Hepatocyte (in vitro differentiated cells): Measurements from ENCODE around the gene C16orf96. TPM values are rescaled to one million over a fixed set of nuclear protein-coding genes. Genes with fewer than 3 reads are reported as not detected.

Source experiments
- DNase-seq: peaks from one replicate; pipeline ENCODE4 v3.0.0-alpha.2; 2016; ENCODE audit warnings: low spot score
- H2AFZ ChIP-seq: fragments of 200-600 bp; sonication (generic); 2 replicates; pipeline ENCODE4 v1.6.0; 2016; ENCODE audit warnings: antibody characterized with exemption, mild to moderate bottlenecking
- H3K27ac ChIP-seq: fragments of 200-600 bp; sonication (generic); 2 replicates; pipeline ENCODE4 v1.5.1; 2016; ENCODE audit warnings: mild to moderate bottlenecking
- H3K27me3 ChIP-seq: fragments of 200-600 bp; sonication (generic); 2 replicates; pipeline ENCODE4 v1.6.1; 2016
- H3K36me3 ChIP-seq: fragments of 200-600 bp; sonication (generic); replicated peaks from 2 replicates; pipeline ENCODE4 v1.5.1; 2016; ENCODE audit warnings: low read depth; ENCODE audit not compliant: insufficient read depth
- H3K4me1 ChIP-seq: fragments of 200-600 bp; sonication (generic); 2 replicates; pipeline ENCODE4 v1.5.1; 2016; ENCODE audit warnings: mild to moderate bottlenecking, moderate library complexity; ENCODE audit not compliant: insufficient read depth
- H3K4me2 ChIP-seq: fragments of 200-600 bp; sonication (generic); 2 replicates; pipeline ENCODE4 v1.6.0; 2016
- H3K4me3 ChIP-seq: fragments of 200-600 bp; sonication (generic); 2 replicates; pipeline ENCODE4 v1.5.1; 2016; ENCODE audit warnings: mild to moderate bottlenecking
- H3K79me2 ChIP-seq: fragments of 200-600 bp; sonication (generic); 2 replicates; pipeline ENCODE4 v1.6.0; 2017; ENCODE audit warnings: mild to moderate bottlenecking
- H3K9me2 ChIP-seq: fragments of 200-600 bp; sonication (generic); replicated peaks from 2 replicates; pipeline ENCODE4 v1.6.0; 2017; ENCODE audit warnings: mild to moderate bottlenecking; ENCODE audit not compliant: insufficient read depth
- H3K9me3 ChIP-seq: fragments of 200-600 bp; sonication (generic); 2 replicates; pipeline ENCODE4 v1.5.1; 2016; ENCODE audit warnings: low read depth, mild to moderate bottlenecking
- H4K20me1 ChIP-seq: fragments of 200-600 bp; sonication (generic); 2 replicates; pipeline ENCODE4 v1.6.0; 2016; ENCODE audit warnings: mild to moderate bottlenecking; ENCODE audit not compliant: insufficient read depth, poor library complexity, severe bottlenecking
- CTCF ChIP-seq: fragments of 200-600 bp; sonication (generic); IDR thresholded peaks from 2 replicates; pipeline ENCODE4 v1.5.1; 2016; ENCODE audit warnings: antibody characterized with exemption, mild to moderate bottlenecking; ENCODE audit not compliant: poor library complexity
- EZH2 ChIP-seq: fragments of 200-600 bp; sonication (generic); IDR thresholded peaks from 2 replicates; pipeline ENCODE4 v1.6.1; 2016; ENCODE audit warnings: antibody characterized with exemption, mild to moderate bottlenecking, borderline replicate concordance
- EZH2phosphoT487 ChIP-seq: fragments of 200-600 bp; sonication (generic); IDR thresholded peaks from one replicate; pipeline ENCODE4 v1.6.1; 2018; ENCODE audit warnings: antibody characterized with exemption, mild to moderate bottlenecking, low read depth, moderate library complexity; ENCODE audit not compliant: unreplicated experiment, severe bottlenecking
- WGBS: methylation state at CpG from one replicate; pipeline ENCODE4 v1.1.6; 2016; ENCODE audit warnings: low lambda C conversion rate; ENCODE audit errors: missing lambda C conversion rate; 5-methylcytosine and 5-hydroxymethylcytosine counted together
- polyA plus RNA-seq: library from polyadenylated mRNA; unstranded; fragments of >200 nt; fragmentation: Nextera tagmentation; extraction: Ambion mirVana; gene quantifications from 2 replicates; pipeline ENCODE4 v1.2.1, GENCODE V29; 2016
- total RNA-seq: library from RNA; depleted of rRNA; stranded (reverse); fragments of >200 nt; gene quantifications from 2 replicates; pipeline ENCODE4 v1.2.3, GENCODE V29; 2014

The C16orf96 gene
- total and polyA plus RNA-seq, 2 experiments from 2014 or later: 0.20 TPM; not detected in 1

- Histone ChIP-seq H3K4me3 (no peak overlapping the region), H3K9me2 (no peaks in the 10 kb centered on the region), H3K27me3 (no peaks in the 10 kb centered on the region), H3K36me3 (no peaks in the 10 kb centered on the region), H3K9me3 (no peaks in the 10 kb centered on the region), H3K4me2 (no peak overlapping the region), H3K79me2 (peaks cover 90% of the 10 kb centered on the region), H3K27ac (no peak overlapping the region), H2AFZ (no peak overlapping the region), H3K4me1 (peaks cover 4% of the 10 kb centered on the region), H4K20me1 (peaks cover 22% of the 10 kb centered on the region)
- no peak for DNase-seq
- TF ChIP-seq EZH2: no peak
- WGBS: 98% methylated on average over 10 of the region's 10 CpGs
Measured at GRCh38 chr16:4532238-4532637, 23.9 kb upstream of the C16orf96 start.

- TF ChIP-seq EZH2 (no peak), EZH2phosphoT487 (no peak), CTCF (no peak)
- H3K9me2 ChIP-seq: no peaks in the 10 kb centered on the region
- H3K4me2 ChIP-seq: no peak overlapping the region
- H3K4me1 ChIP-seq: peaks cover 8% of the 10 kb centered on the region
- 98% methylated on average over 6 of the region's 6 CpGs for WGBS
- H2AFZ ChIP-seq: no peak overlapping the region
- peaks cover 88% of the 10 kb centered on the region for H3K79me2 ChIP-seq
- H3K27me3 ChIP-seq: no peaks in the 10 kb centered on the region
- no peaks in the 10 kb centered on the region for H3K9me3 ChIP-seq
- H3K4me3 ChIP-seq: no peak overlapping the region
- DNase-seq: no peak
- no peaks in the 10 kb centered on the region for H3K36me3 ChIP-seq
- H3K27ac ChIP-seq: no peak overlapping the region
- peaks cover 24% of the 10 kb centered on the region for H4K20me1 ChIP-seq
Measured at GRCh38 chr16:4533490-4533889, 22.6 kb upstream of the C16orf96 start.

- no peak for DNase-seq
- Histone ChIP-seq H3K9me2 (no peaks in the 10 kb centered on the region), H3K27ac (no peak overlapping the region), H3K79me2 (peaks cover 81% of the 10 kb centered on the region), H3K4me3 (no peak overlapping the region), H2AFZ (no peak overlapping the region), H3K36me3 (no peaks in the 10 kb centered on the region), H3K9me3 (no peaks in the 10 kb centered on the region), H3K4me1 (peaks cover 8% of the 10 kb centered on the region), H3K27me3 (no peaks in the 10 kb centered on the region), H3K4me2 (no peak overlapping the region), H4K20me1 (peaks cover 24% of the 10 kb centered on the region)
- TF ChIP-seq EZH2phosphoT487 (no peak), EZH2 (no peak), CTCF (no peak)
- WGBS: 93% methylated on average over 13 of the region's 13 CpGs
Measured at GRCh38 chr16:4534151-4534790, 21.9 kb upstream of the C16orf96 start.

- TF ChIP-seq EZH2phosphoT487 (no peak), EZH2 (no peak), CTCF (no peak)
- Histone ChIP-seq H3K4me1 (peaks cover 8% of the 10 kb centered on the region), H3K9me3 (no peaks in the 10 kb centered on the region), H3K4me3 (no peak overlapping the region), H3K27ac (no peak overlapping the region), H4K20me1 (peaks cover 24% of the 10 kb centered on the region), H3K79me2 (peaks cover 70% of the 10 kb centered on the region), H3K4me2 (no peak overlapping the region), H3K36me3 (no peaks in the 10 kb centered on the region), H2AFZ (no peak overlapping the region), H3K9me2 (no peaks in the 10 kb centered on the region), H3K27me3 (no peaks in the 10 kb centered on the region)
- WGBS: 88% methylated on average over 7 of the region's 7 CpGs
- DNase-seq: no peak
Measured at GRCh38 chr16:4535627-4536108, 20.5 kb upstream of the C16orf96 start.
